Activated B cell treated with CpG ODN at 0.5 μM for 24 hours (primary cell): ENCODE data around the gene CHRND. TPM values are rescaled to one million over a fixed set of nuclear protein-coding genes. Genes with fewer than 3 reads are reported as not detected.
"Not testable (repeated sequence)": the region's sequence is repeated elsewhere in the genome, so short reads cannot be mapped to it uniquely, and the experiment has no call there.

Source experiments
- ATAC-seq: fragments of 200-7000 bp; cut with Tn5 transposase; one replicate; pipeline ENCODE4 v1.10.0; 2021; ENCODE audit warnings: low read depth, mild to moderate bottlenecking, moderate library complexity
- CTCF ChIA-PET: fragments of 350-600 bp; sonication (Branson Sonifier 250); formaldehyde crosslinking; loops from one replicate; lab custom pipeline; 2021; ENCODE audit warnings: antibody characterized with exemption; lab: Charles Lee
- POLR2A ChIA-PET: fragments of 350-600 bp; sonication (Branson Sonifier 250); formaldehyde crosslinking; loops from one replicate; lab custom pipeline; 2021; ENCODE audit warnings: antibody characterized with exemption; lab: Charles Lee
- DNase-seq: peaks from one replicate; pipeline ENCODE4 v3.0.0; 2022
- H3K27ac Mint-ChIP-seq: one replicate; pipeline ENCODE4 v1.8.0; 2020; ENCODE audit warnings: mixed read lengths
- H3K27me3 Mint-ChIP-seq: one replicate; pipeline ENCODE4 v1.8.0; 2021; ENCODE audit warnings: mixed read lengths
- H3K36me3 Mint-ChIP-seq: one replicate; pipeline ENCODE4 v1.8.0; 2021; ENCODE audit warnings: low read depth, mixed read lengths
- H3K4me1 Mint-ChIP-seq: one replicate; pipeline ENCODE4 v1.8.0; 2021; ENCODE audit warnings: mixed read lengths
- H3K4me3 Mint-ChIP-seq: one replicate; pipeline ENCODE4 v1.8.0; 2020; ENCODE audit warnings: mild to moderate bottlenecking, mixed read lengths
- H3K9me3 Mint-ChIP-seq: one replicate; pipeline ENCODE4 v1.8.0; 2020; ENCODE audit warnings: mixed read lengths
- CTCF ChIP-seq: fragments of 200-600 bp; IDR thresholded peaks from one replicate; pipeline ENCODE4 v1.8.0; 2022; ENCODE audit warnings: antibody characterized with exemption, mild to moderate bottlenecking
- intact Hi-C: fragments of 100-400 bp; cut with micrococcal nuclease; formaldehyde crosslinking; loops from one replicate; pipeline ENCODE4 v1.15.1; 2024
- total RNA-seq: library from RNA; stranded (reverse); gene quantifications from 2 replicates; pipeline ENCODE4 v1.2.3, GENCODE V29; 2022

CHRND gene
- total RNA-seq, 1 donor from 2014 or later, result not detected

- intact Hi-C loops, result no loop called here
- ATAC-seq (no peak), DNase-seq (no peak)
- Mint-ChIP-seq H3K4me1 (no peaks in the 10 kb centered on the region), H3K36me3 (peaks cover 98% of the 10 kb centered on the region), H3K9me3 (no peaks in the 10 kb centered on the region), H3K27me3 (no peaks in the 10 kb centered on the region), H3K27ac (no peak overlapping the region), H3K4me3 (no peak overlapping the region)
- TF ChIP-seq CTCF, result no peak
- POLR2A ChIA-PET, result no interaction called here
- CTCF ChIA-PET, result no interaction called here
These were observed 43.6 kb downstream of the CHRND start for GRCh38 chr2:232569541-232569940.

GRCh38 chr2:232570481-232570880 lies 44.5 kb downstream of the CHRND start:
- H3K27ac Mint-ChIP-seq, H3K4me1 Mint-ChIP-seq, CTCF ChIA-PET, H3K27me3 Mint-ChIP-seq, POLR2A ChIA-PET, DNase-seq, ATAC-seq, H3K4me3 Mint-ChIP-seq, intact Hi-C loops, H3K9me3 Mint-ChIP-seq: not testable (repeated sequence)
- peaks cover 98% of the 10 kb centered on the region for H3K36me3 Mint-ChIP-seq

- no peaks in the 10 kb centered on the region for H3K27me3 Mint-ChIP-seq
- no peak overlapping the region for H3K27ac Mint-ChIP-seq
- ChIA-PET POLR2A (no interaction called here), CTCF (no interaction called here)
- no peak overlapping the region for H3K4me3 Mint-ChIP-seq
- TF ChIP-seq CTCF, result no peak
- H3K9me3 Mint-ChIP-seq, result no peaks in the 10 kb centered on the region
- peaks cover 94% of the 10 kb centered on the region for H3K36me3 Mint-ChIP-seq
- ATAC-seq (no peak), DNase-seq (no peak)
- intact Hi-C loops, result no loop called here
- no peaks in the 10 kb centered on the region for H3K4me1 Mint-ChIP-seq
These were observed 45.1 kb downstream of the CHRND start for GRCh38 chr2:232571026-232571474.

- no peak for DNase-seq
- CTCF ChIA-PET, result no interaction called here
- POLR2A ChIA-PET, result no interaction called here
- intact Hi-C loops, result no loop called here
- H3K27me3 Mint-ChIP-seq, result no peaks in the 10 kb centered on the region
- H3K27ac Mint-ChIP-seq, result no peak overlapping the region
- ATAC-seq, result no peak
- no peak overlapping the region for H3K4me3 Mint-ChIP-seq
- TF ChIP-seq CTCF, result no peak
- no peaks in the 10 kb centered on the region for H3K9me3 Mint-ChIP-seq
- peaks cover 92% of the 10 kb centered on the region for H3K36me3 Mint-ChIP-seq
- no peaks in the 10 kb centered on the region for H3K4me1 Mint-ChIP-seq
These were observed 47.1 kb downstream of the CHRND start for GRCh38 chr2:232573042-232573441.

GRCh38 chr2:232573771-232574435 lies 47.9 kb downstream of the CHRND start:
- Mint-ChIP-seq H3K27ac (no peak overlapping the region), H3K36me3 (peaks cover 88% of the 10 kb centered on the region), H3K4me1 (no peaks in the 10 kb centered on the region), H3K27me3 (no peaks in the 10 kb centered on the region), H3K9me3 (no peaks in the 10 kb centered on the region), H3K4me3 (no peak overlapping the region)
- ATAC-seq, result no peak
- intact Hi-C loops, result no loop called here
- DNase-seq, result no peak
- POLR2A ChIA-PET, result no interaction called here
- CTCF ChIA-PET, result no interaction called here
- TF ChIP-seq CTCF, result no peak
